Gastrocnemius medialis (tissue), 4 donors: ENCODE results near the gene ASTN2. TPM values are rescaled to one million over a fixed set of nuclear protein-coding genes. Genes with fewer than 3 reads are reported as not detected.
"Not testable (repeated sequence)": the region's sequence is repeated elsewhere in the genome, so short reads cannot be mapped to it uniquely, and the experiment has no call there.

Experiments used
- ATAC-seq, 2 donors: fragments of 150-250 bp; one replicate each; pipeline ENCODE4 v1.9.1; 2016
- DNase-seq, 2 donors: peaks; one replicate each; pipeline ENCODE4 v3.0.0-alpha.2; 2019
- H3K27ac ChIP-seq, 4 donors: fragments of 200-600 bp; sonication (generic); 1 replicate in 1 of 4; 2 replicates in 3 of 4; pipeline ENCODE4 v1.5.1; 2016 to 2018; ENCODE audit warnings: mild to moderate bottlenecking in 2 of 4, moderate library complexity in 1 of 4
- H3K27me3 ChIP-seq, 3 donors: fragments of 200-600 bp; sonication (generic) in 2 of 3; 1 replicate in 1 of 3; 2 replicates in 2 of 3; pipeline versions ENCODE4 v1.5.1 to v1.6.0; 2016 to 2019; ENCODE audit warnings: mild to moderate bottlenecking in 1 of 3, moderate library complexity in 1 of 3
- H3K36me3 ChIP-seq, 2 donors: fragments of 200-600 bp; sonication (generic) in 1 of 2; one replicate each; pipeline ENCODE4 v1.5.1; 2017 to 2018
- H3K4me1 ChIP-seq, 2 donors: fragments of 200-600 bp; sonication (generic) in 1 of 2; one replicate each; pipeline ENCODE4 v1.5.1; 2016 to 2017; ENCODE audit warnings: mild to moderate bottlenecking in 2 of 2
- H3K4me3 ChIP-seq, 4 donors: fragments of 200-600 bp; sonication (generic) in 3 of 4; 1 replicate in 1 of 4; 2 replicates in 3 of 4; pipeline ENCODE4 v1.5.1; 2016 to 2019; ENCODE audit warnings: mild to moderate bottlenecking in 2 of 4
- H3K9me3 ChIP-seq, 3 donors: fragments of 200-600 bp; sonication (generic) in 2 of 3; 1 replicate in 1 of 3; 2 replicates in 2 of 3; pipeline ENCODE4 v1.5.1; 2016 to 2019
- POLR2A ChIP-seq, 2 donors: fragments of 450-650 bp; IDR thresholded peaks; one replicate each; pipeline ENCODE4 v1.6.1; 2017; ENCODE audit warnings: antibody characterized with exemption in 2 of 2, mild to moderate bottlenecking in 2 of 2, moderate library complexity in 2 of 2
- in situ Hi-C, 4 donors: fragments of 200-750 bp; cut with MboI; loops; one replicate each; pipeline versions ENCODE4 v1.15.0 to v1.8.0; 2017; ENCODE audit warnings: low sequenced_read_pairs in 4 of 4
- intact Hi-C: fragments of 100-400 bp; cut with DNase I; formaldehyde crosslinking; loops from one replicate; pipeline ENCODE4 v1.15.1; 2023; ENCODE audit warnings: low total_unique reads
- total RNA-seq, 4 donors: library from RNA; depleted of rRNA; stranded (reverse); fragments of >200 nt; gene quantifications; one replicate each; pipeline versions ENCODE4 v1.1.0 to v1.2.3, GENCODE V29; 2016
- TF ChIP-seq, protein P1 (sequence below), 5 experiments: fragments of 450-650 bp in 3 of 5; fragments of 200-600 bp in 2 of 5; sonication (generic) in 2 of 5; IDR thresholded peaks in 4 of 5; conservative IDR thresholded peaks in 1 of 5; 1 replicate in 4 of 5; 2 replicates in 1 of 5; pipeline ENCODE4 v1.5.1; 2016 to 2019; ENCODE audit warnings: antibody characterized with exemption in 5 of 5, mild to moderate bottlenecking in 3 of 5, moderate library complexity in 3 of 5

ASTN2 gene
- total RNA-seq, 4 donors from 2014 or later: 2.5 to 4.6 (median 3.7) TPM

DNA sequence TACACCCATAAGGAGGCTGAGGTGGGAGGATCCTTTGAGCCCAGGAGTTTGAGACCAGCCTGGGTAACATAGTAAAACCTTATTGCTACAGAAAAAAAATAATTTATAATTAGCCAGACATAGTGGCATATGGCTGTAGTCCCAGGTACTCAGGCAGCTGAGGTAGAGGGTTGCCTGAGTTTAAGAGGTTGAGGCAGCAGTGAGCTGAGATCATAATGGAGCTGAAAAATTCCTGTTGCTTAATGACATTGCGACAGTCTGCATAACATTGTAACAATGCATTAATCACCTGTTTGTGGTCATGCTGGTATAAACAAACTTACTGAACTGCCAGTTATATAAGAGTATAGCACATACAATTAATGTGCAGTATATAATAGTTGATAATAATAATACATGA, 513.6 kb downstream of the ASTN2 start:
- no peak for DNase-seq
- intact Hi-C loops (no loop called here), in situ Hi-C loops (no loop called here)
- H3K27ac ChIP-seq: no peak overlapping the region
- no peaks in the 10 kb centered on the region for H3K27me3 ChIP-seq
- H3K4me1 ChIP-seq: no peaks in the 10 kb centered on the region
- H3K36me3 ChIP-seq: no peaks in the 10 kb centered on the region
- ATAC-seq: no peak
- TF ChIP-seq, protein P1, sequence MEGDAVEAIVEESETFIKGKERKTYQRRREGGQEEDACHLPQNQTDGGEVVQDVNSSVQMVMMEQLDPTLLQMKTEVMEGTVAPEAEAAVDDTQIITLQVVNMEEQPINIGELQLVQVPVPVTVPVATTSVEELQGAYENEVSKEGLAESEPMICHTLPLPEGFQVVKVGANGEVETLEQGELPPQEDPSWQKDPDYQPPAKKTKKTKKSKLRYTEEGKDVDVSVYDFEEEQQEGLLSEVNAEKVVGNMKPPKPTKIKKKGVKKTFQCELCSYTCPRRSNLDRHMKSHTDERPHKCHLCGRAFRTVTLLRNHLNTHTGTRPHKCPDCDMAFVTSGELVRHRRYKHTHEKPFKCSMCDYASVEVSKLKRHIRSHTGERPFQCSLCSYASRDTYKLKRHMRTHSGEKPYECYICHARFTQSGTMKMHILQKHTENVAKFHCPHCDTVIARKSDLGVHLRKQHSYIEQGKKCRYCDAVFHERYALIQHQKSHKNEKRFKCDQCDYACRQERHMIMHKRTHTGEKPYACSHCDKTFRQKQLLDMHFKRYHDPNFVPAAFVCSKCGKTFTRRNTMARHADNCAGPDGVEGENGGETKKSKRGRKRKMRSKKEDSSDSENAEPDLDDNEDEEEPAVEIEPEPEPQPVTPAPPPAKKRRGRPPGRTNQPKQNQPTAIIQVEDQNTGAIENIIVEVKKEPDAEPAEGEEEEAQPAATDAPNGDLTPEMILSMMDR (IDR thresholded peaks at IDR 0.05 in 4 of 5, conservative IDR thresholded peaks at IDR 0.05 in 1 of 5): no peak
- TF ChIP-seq POLR2A (IDR thresholded peaks at IDR 0.05): no peak
- no peaks in the 10 kb centered on the region for H3K9me3 ChIP-seq
- no peak overlapping the region for H3K4me3 ChIP-seq

DNA sequence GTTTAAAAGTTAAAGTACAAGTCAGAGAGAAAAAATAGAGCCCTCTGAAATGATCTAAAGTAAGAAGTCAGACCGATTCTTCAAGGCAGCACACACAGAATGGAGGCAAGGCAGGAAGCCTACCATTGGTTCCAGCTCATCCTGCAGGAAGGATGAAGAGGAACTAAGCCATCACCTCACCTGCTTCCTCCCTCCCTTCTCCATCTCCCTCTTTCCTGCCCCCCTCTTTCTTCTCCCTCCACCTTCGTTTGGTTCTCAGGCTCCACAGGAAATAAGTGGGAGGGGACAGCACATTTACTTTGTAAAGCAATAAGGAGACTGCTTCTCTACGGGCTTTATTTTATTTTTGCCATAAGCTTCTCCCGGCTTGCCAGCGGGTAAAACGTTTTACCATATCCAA, 514.3 kb downstream of the ASTN2 start:
- ATAC-seq (no peak), DNase-seq (no peak)
- in situ Hi-C loops: no loop called here
- TF ChIP-seq, protein P1 (IDR thresholded peaks at IDR 0.05 in 4 of 5, conservative IDR thresholded peaks at IDR 0.05 in 1 of 5): no peak
- no peak for TF ChIP-seq POLR2A (IDR thresholded peaks at IDR 0.05)
- Histone ChIP-seq H3K36me3 (no peaks in the 10 kb centered on the region), H3K27ac (no peak overlapping the region), H3K27me3 (no peaks in the 10 kb centered on the region), H3K4me3 (no peak overlapping the region), H3K4me1 (no peaks in the 10 kb centered on the region), H3K9me3 (no peaks in the 10 kb centered on the region)
- intact Hi-C loops: no loop called here

DNA sequence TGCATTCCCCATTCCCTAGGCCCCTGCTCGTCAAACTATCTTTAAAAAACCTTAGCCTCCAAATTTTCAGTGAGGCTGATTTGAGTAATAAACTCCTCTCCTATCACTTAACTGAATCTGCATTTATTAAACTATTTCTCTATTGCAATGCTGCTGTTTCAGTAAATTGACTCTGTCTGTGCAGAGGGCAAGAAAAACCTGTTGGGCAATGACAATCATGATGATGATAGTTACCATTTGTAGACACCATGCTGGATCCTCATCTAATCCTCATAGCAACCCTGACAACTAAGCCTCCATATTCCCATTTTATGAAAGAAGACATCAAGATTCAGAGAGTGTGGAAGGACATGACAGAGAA, 514.9 kb downstream of the ASTN2 start:
- DNase-seq: no peak
- no peaks in the 10 kb centered on the region for H3K9me3 ChIP-seq
- TF ChIP-seq POLR2A (IDR thresholded peaks at IDR 0.05): no peak
- TF ChIP-seq, protein P1 (IDR thresholded peaks at IDR 0.05 in 4 of 5, conservative IDR thresholded peaks at IDR 0.05 in 1 of 5): no peak
- no peak overlapping the region for H3K27ac ChIP-seq
- in situ Hi-C loops: no loop called here
- H3K4me1 ChIP-seq: no peaks in the 10 kb centered on the region
- no peaks in the 10 kb centered on the region for H3K27me3 ChIP-seq
- intact Hi-C loops: no loop called here
- ATAC-seq: no peak
- no peaks in the 10 kb centered on the region for H3K36me3 ChIP-seq
- no peak overlapping the region for H3K4me3 ChIP-seq

DNA sequence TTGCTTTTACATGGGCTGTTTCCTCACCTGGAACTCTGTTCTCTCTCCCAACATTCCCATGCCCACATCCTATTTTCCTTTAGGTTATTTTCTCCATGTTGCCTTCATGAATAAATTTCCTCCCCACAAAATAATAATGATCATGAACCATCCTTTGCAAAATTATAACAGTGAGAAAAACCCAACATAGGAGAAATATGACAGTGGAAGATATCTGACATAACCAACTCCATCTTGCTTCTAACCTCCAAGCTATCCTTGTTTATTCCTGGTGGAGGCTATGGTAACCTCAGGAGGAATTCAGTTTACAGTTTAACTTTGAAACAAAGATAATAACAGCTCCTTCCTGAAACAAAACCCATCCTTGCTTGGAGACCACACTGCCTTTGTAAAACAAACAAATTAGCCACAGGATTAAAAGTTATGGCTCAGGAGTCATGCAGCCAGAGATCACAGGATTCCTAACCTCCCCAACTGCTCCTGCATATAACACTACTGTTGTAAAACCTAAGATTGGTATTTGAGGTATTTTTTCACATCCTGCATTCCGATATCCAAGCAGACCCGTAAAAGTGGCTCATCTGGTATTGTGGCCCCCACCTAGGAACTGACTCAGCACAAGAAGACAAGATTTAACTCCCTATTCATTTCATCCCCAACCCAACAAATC, 515.4 kb downstream of the ASTN2 start:
- Histone ChIP-seq H3K27me3 (no peaks in the 10 kb centered on the region), H3K9me3 (no peaks in the 10 kb centered on the region), H3K4me3 (no peak overlapping the region), H3K36me3 (no peaks in the 10 kb centered on the region), H3K27ac (no peak overlapping the region), H3K4me1 (no peaks in the 10 kb centered on the region)
- no peak for DNase-seq
- no peak for TF ChIP-seq POLR2A (IDR thresholded peaks at IDR 0.05)
- TF ChIP-seq, protein P1 (IDR thresholded peaks at IDR 0.05 in 4 of 5, conservative IDR thresholded peaks at IDR 0.05 in 1 of 5): no peak
- intact Hi-C loops (no loop called here), in situ Hi-C loops (no loop called here)
- no peak for ATAC-seq

DNA sequence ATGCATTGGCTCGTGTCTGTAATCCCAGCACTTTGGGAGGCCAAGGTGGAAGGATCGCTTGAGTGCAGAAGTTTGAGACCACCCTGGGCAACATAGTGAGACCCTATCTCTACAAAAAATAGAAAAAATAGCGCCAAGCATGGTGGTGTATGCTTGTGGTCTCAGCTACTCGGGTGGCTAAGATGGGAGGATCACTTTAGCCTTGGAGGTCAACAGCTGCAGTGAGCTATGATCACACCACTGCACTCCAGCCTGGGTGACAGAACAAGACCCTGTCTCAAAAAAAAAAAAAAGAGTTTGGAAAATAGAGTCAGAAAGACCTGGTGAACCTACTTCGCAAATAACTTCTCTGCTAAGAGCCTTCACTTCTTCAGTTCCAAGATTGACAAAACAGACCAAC, 516.7 kb downstream of the ASTN2 start:
- in situ Hi-C loops, ATAC-seq, H3K36me3 ChIP-seq: not testable (repeated sequence)

More for the DNA sequence above, 516.7 kb downstream of the ASTN2 start:
- H3K9me3 ChIP-seq, H3K4me1 ChIP-seq, H3K27me3 ChIP-seq, intact Hi-C loops, H3K4me3 ChIP-seq, H3K27ac ChIP-seq, DNase-seq: not testable (repeated sequence)
